Lower leg skin (tissue), 4 donors: Measurements from ENCODE around the gene PIRT. TPM values are rescaled to one million over a fixed set of nuclear protein-coding genes. Genes with fewer than 3 reads are reported as not detected.

Experiments
- DNase-seq, 2 donors: peaks; one replicate each; pipeline ENCODE4 v3.0.0-alpha.2; 2019; ENCODE audit warnings: low spot score in 2 of 2
- H3K4me3 ChIP-seq: fragments of 200-600 bp; sonication (generic); 2 replicates; pipeline ENCODE4 v1.5.1; 2017; ENCODE audit warnings: mild to moderate bottlenecking, low read depth; ENCODE audit not compliant: poor library complexity, severe bottlenecking
- POLR2A ChIP-seq, 2 donors: fragments of 450-650 bp; IDR thresholded peaks; one replicate each; pipeline ENCODE4 v1.6.1; 2016 to 2017; ENCODE audit warnings: antibody characterized with exemption in 2 of 2, mild to moderate bottlenecking in 1 of 2, moderate library complexity in 1 of 2
- whole genome bisulfite sequencing, 2 donors: methylation state at CpG; one replicate each; pipeline ENCODE4 v1.1.5; 2018; 5-methylcytosine and 5-hydroxymethylcytosine counted together
- intact Hi-C: fragments of 100-400 bp; cut with DNase I; formaldehyde crosslinking; loops from one replicate; pipeline ENCODE4 v1.15.0; 2023; ENCODE audit warnings: low total_unique reads
- total RNA-seq, 4 donors: library from RNA; depleted of rRNA; stranded (reverse); fragments of >200 nt; gene quantifications; one replicate each; pipeline ENCODE4 v1.1.0, GENCODE V29; 2016
- TF ChIP-seq, protein P1 (sequence below), 3 donors: fragments of 450-650 bp; IDR thresholded peaks; one replicate each; pipeline ENCODE4 v1.5.1; 2016; ENCODE audit warnings: antibody characterized with exemption in 3 of 3, mild to moderate bottlenecking in 3 of 3, moderate library complexity in 2 of 3

Gene PIRT
- total RNA-seq, 4 donors from 2014 or later, result 0.06 to 0.42 TPM; not detected in 2

DNA sequence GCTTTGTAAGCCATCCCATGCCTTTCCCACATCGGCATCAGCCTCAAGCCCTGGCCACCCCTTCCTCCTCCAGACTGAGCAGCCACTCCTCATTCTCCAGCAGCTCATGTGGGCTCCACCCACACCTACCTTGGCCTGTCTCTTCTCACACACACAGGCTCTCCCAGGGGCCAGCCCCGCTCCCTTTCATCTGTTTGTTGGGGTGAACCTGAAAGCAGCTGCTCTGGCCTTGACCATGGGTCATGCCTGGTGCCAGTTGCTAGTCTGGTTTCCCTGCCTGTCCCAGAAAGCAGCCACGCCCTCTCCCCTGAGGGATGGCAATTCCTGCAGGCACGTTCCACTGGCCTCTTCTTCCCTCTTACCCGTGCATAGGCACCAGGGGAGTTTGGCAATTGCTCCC is 22.6 kb downstream of the PIRT start:
- 51 to 54% methylated on average over 5 of the region's 5 CpGs for WGBS, 2 donors
- no peak for DNase-seq
- intact Hi-C loops, result no loop called here

DNA sequence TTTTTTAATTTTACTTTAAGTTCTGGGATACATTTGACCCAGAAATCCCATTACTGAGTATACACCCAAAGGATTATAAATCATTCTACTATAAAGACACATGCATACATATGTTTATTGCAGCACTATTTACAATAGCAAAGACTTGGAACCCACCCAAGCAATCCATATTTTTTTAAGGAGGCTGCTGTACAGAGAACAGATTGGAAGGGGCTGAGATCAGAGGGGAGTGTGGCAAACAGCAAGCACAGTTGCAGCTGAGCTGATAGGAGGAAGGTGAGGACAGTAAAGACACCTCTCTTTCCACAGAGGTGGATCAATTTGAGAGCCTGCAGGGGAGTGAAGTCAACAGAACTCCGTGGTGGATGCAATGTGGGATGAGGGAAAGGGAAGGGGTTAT is 23.8 kb downstream of the PIRT start:
- no peak overlapping the region for H3K4me3 ChIP-seq
- intact Hi-C loops, result no loop called here
- WGBS, 2 donors, result 53 to 56% methylated on average over 1 of the region's 1 CpG
- TF ChIP-seq, protein P1, sequence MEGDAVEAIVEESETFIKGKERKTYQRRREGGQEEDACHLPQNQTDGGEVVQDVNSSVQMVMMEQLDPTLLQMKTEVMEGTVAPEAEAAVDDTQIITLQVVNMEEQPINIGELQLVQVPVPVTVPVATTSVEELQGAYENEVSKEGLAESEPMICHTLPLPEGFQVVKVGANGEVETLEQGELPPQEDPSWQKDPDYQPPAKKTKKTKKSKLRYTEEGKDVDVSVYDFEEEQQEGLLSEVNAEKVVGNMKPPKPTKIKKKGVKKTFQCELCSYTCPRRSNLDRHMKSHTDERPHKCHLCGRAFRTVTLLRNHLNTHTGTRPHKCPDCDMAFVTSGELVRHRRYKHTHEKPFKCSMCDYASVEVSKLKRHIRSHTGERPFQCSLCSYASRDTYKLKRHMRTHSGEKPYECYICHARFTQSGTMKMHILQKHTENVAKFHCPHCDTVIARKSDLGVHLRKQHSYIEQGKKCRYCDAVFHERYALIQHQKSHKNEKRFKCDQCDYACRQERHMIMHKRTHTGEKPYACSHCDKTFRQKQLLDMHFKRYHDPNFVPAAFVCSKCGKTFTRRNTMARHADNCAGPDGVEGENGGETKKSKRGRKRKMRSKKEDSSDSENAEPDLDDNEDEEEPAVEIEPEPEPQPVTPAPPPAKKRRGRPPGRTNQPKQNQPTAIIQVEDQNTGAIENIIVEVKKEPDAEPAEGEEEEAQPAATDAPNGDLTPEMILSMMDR (IDR thresholded peaks at IDR 0.05), result no peak
- TF ChIP-seq POLR2A (IDR thresholded peaks at IDR 0.05), result no peak
- no peak for DNase-seq

More for the DNA sequence above, 22.6 kb downstream of the PIRT start:
- TF ChIP-seq POLR2A (IDR thresholded peaks at IDR 0.05), result no peak
- TF ChIP-seq, protein P1 (IDR thresholded peaks at IDR 0.05), result no peak
- no peak overlapping the region for H3K4me3 ChIP-seq

DNA sequence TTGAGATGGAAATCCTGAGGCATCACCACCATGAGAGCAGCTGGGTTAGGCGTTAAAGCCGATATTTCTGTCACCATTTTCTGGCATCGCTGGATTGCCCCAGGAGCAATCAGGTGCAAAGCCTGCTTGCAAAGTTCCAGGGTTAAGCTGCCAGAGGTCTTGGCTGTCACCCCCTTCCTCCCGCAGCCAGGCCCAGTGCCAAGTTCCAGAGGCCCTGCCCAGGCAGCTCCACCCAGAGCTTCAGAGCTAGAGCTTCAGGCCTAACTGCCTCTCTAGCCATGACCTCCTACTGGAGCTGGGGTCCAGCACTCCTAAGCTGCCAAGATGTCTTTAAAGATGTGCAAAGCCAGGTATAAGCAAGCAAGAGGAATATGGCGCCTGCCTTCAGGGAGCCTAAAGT is 25.2 kb downstream of the PIRT start:
- no peak for DNase-seq
- TF ChIP-seq, protein P1 (IDR thresholded peaks at IDR 0.05), result no peak
- no peak for TF ChIP-seq POLR2A (IDR thresholded peaks at IDR 0.05)
- H3K4me3 ChIP-seq, result no peak overlapping the region
- intact Hi-C loops, result no loop called here
- 39 to 47% methylated on average over 5 of the region's 5 CpGs for WGBS, 2 donors

DNA sequence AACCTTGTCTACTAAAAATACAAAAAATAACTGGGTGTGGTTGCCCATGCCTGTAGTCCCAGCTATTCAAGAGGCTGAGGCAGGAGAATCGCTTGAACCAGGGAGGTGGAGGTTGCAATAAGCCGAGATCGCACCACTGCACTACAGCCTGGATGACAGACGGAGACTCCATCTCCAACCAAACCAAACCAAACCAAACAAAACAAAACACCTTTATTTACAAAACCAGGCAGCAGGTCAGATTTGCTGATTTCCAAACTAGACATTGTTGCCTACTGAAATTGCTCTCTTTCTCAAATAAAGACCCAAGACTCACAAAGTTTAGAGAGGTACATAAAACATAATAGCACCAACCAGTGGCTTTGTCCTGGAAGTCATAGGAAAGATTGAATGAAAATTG is 28.3 kb downstream of the PIRT start:
- TF ChIP-seq POLR2A (IDR thresholded peaks at IDR 0.05), result no peak
- H3K4me3 ChIP-seq, result no peak overlapping the region
- intact Hi-C loops, result no loop called here
- DNase-seq, result no peak
- 92 to 97% methylated on average over 4 of the region's 4 CpGs for WGBS, 2 donors

DNA sequence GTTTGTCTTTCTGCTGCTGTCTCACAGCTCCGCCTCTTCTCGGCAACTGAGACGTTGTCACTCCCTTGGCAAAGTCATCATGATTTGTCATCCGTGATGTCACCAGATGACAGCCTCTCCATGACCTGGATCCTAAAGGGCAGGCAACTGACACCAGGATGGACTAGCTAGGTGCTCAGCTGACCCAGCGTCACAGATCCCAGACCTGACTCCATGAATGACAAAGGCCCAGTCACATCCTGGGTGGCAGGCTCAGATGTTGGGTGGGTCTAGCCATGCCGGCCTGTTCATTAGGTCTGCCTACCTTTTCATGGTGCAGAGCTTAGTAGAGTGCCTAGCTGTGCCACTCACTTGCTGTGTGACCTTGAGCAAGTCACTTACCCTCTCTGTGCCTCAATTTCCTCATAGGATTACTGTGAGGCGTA is 30.2 kb downstream of the PIRT start:
- 64 to 81% methylated on average over 7 of the region's 7 CpGs for WGBS, 2 donors

DNA sequence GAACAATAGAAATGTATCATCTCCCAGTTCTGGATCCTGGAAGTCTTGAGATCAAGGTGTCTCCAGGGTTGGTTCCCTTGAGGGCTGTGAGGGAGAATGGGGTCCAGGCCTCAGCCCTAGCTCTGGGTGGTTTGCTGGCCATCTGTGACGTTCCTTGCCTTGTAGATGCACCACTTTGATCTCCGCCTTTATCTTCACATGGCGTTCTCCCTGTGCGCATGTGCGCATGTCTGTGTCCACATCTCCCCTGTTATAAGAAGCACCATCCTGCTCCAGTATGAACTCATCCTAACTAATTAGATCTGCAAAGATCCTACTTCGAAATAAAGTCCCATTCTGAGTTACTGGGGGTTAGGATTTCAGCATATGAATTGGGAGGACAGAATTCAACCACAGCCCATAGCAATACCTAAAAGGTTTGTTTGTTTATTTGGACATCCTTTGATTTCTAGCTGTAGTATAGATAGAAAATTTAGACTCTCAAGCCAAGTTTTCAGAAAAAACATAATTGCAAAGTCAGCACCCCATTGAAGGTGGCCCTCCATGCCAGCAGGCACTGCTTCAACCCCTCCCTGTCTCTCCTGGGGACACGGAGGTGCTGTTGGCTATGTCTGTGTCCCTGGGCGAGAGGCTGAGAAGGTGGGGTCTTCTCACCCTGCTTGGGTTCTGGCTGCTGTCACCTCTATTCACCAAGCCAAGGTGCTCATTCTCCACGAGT is 31.2 kb downstream of the PIRT start:
- DNase-seq, result no peak
- TF ChIP-seq POLR2A (IDR thresholded peaks at IDR 0.05), result no peak
- TF ChIP-seq, protein P1 (IDR thresholded peaks at IDR 0.05), result no peak
- H3K4me3 ChIP-seq, result no peak overlapping the region
- intact Hi-C loops, result no loop called here
- 76 to 79% methylated on average over 9 of the region's 9 CpGs for WGBS, 2 donors

More for the DNA sequence above, 30.2 kb downstream of the PIRT start:
- intact Hi-C loops, result no loop called here
- TF ChIP-seq POLR2A (IDR thresholded peaks at IDR 0.05), result no peak
- TF ChIP-seq, protein P1 (IDR thresholded peaks at IDR 0.05), result no peak
- no peak overlapping the region for H3K4me3 ChIP-seq
- no peak for DNase-seq
